AG10803 (cell line): ENCODE measurements around the gene USF2.
A peak's percentile ranks its signal among the peaks of the same experiment; 100 is the strongest.

Experiments used
- DNase-seq: peaks from one replicate; pipeline ENCODE4 v3.0.0; 2010; ENCODE audit warnings: low read depth
- H3K4me3 ChIP-seq: 2 replicates; pipeline ENCODE4 v1.5.1; 2011; ENCODE audit warnings: mild to moderate bottlenecking, low read length, control low read depth
- TF ChIP-seq, protein P1 (sequence below): conservative IDR thresholded peaks from 2 replicates; pipeline ENCODE4 v1.5.1; 2011; ENCODE audit warnings: mild to moderate bottlenecking, low read length, control low read depth, inconsistent platforms

USF2 gene

DNA sequence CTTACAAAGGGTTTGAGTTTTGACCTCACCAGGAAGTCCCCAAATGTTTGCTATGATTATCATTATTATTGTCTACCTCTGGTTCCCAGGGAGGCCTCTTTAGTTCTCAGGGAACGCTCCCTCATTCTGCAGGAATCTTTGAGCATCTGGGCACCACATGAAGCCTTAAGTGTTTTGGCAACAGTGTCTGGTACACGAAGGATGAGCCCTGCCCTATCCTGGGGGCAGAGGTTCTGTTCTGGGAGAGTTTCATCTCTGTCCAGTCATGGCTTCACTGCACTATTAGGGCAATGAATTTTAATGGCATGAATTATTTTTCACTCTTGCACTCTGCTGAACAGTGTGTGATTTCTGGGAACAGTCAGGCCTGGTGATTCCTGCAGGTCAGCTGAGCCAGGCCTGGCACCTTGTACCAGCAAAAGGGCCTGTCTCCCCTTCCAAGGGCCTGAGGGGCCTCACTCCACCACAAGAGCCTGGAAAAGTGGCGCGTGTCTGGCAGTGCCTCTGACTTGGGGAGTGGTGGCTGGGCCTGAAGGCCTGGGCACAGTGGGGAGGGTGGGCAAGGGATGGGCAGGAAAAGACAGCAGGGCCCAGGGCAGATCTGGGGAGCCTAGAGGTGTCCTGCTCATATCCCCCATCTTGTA is 44.8 kb upstream of the USF2 start:
- no peak overlapping the region for H3K4me3 ChIP-seq
- TF ChIP-seq, protein P1, sequence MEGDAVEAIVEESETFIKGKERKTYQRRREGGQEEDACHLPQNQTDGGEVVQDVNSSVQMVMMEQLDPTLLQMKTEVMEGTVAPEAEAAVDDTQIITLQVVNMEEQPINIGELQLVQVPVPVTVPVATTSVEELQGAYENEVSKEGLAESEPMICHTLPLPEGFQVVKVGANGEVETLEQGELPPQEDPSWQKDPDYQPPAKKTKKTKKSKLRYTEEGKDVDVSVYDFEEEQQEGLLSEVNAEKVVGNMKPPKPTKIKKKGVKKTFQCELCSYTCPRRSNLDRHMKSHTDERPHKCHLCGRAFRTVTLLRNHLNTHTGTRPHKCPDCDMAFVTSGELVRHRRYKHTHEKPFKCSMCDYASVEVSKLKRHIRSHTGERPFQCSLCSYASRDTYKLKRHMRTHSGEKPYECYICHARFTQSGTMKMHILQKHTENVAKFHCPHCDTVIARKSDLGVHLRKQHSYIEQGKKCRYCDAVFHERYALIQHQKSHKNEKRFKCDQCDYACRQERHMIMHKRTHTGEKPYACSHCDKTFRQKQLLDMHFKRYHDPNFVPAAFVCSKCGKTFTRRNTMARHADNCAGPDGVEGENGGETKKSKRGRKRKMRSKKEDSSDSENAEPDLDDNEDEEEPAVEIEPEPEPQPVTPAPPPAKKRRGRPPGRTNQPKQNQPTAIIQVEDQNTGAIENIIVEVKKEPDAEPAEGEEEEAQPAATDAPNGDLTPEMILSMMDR = no peak
- DNase-seq = peak; percentile 86

- TF ChIP-seq, protein P1 = no peak
- H3K4me3 ChIP-seq = no peak overlapping the region
- no peak for DNase-seq
These were observed 43.8 kb upstream of the USF2 start for GRCh38 chr19:35224681-35225571.

DNA sequence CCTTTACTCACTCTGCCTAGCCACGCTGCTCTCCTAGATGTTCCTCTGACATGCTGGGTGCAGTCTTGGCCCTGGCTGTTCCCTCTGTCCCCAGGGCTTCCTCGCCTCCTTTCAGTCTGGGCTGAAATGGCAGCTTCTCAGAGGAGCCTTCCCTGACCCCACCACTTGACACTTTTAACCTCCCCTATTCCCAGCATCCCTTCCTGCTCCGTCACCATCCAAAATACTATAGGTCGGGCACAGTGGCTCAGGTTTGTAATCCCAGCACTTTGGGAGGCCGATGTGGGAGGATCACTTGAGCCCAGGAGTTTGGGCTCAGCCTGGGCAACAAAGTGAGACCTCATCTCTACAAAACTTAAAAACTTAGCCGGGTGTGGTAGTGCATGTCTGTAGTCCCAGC is 42.8 kb upstream of the USF2 start:
- TF ChIP-seq, protein P1 = no peak
- DNase-seq = no peak
- no peak overlapping the region for H3K4me3 ChIP-seq

DNA sequence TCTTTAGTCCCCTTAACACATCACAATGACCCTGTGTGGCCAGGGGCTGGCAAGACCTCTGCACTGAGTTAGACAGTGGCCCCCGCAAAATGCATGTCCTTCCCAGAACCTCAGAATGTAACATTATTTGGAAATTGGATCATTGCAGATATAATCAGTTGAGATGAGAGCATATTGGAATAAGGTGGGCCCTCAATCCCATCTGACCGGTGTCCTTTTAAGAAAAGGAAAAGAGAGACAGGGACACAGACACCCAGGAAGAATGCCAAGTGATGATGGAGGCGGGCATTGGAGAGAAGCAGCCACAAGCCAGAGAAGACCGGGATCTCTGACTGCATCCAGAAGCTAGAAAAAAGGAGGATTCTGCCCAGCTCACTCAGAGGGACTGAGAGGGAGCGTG is 42.0 kb upstream of the USF2 start:
- TF ChIP-seq, protein P1 = no peak
- H3K4me3 ChIP-seq = no peak overlapping the region
- no peak for DNase-seq

- TF ChIP-seq, protein P1 = no peak
- DNase-seq = no peak
These were observed 40.4 kb upstream of the USF2 start, which contains the start of gene FAM187B for GRCh38 chr19:35228177-35228930. FAM187B (minus strand) TSS chr19:35228739; CDS start chr19:35228680, 59 bp downstream.

GRCh38 chr19:35229601-35230000 is 39.2 kb upstream of the USF2 start:
- H3K4me3 ChIP-seq = no peak overlapping the region
- TF ChIP-seq, protein P1 = no peak
- DNase-seq = no peak

More at GRCh38 chr19:35228177-35228930, 40.4 kb upstream of the USF2 start, which contains the start of gene FAM187B:
- H3K4me3 ChIP-seq = no peak within 1 kb of the TSS
